ENCODE measurements around the gene NCAN. TPM values are rescaled to one million over a fixed set of nuclear protein-coding genes. Genes with fewer than 3 reads are reported as not detected.

The NCAN gene
- total RNA-seq, 4 donors from 2014 or later: 0.21 TPM; not detected in 3

DNA sequence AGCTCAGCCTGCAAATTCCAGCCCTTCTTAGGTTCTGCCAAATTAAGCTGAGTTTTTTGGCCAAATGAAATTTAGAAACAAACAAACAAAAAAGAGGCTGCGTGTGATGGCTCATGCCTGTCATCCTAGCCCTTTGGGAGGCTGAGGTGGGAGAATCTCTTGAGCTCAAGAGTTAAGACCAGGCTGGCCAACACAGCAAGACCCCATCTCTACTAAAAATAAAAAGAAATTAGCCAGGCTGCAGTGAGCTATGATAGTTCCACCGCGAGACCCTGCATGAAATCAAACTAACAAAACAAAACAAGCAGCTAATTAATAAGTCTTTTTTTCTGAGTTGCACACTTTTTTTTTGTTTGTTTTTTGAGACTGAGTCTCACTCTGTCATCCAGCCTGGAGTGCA lies 17.9 kb downstream of the NCAN start:
- H3K4me1 ChIP-seq: peaks cover 0 to 4% of the 10 kb centered on the region in 2 donors
- H3K36me3 ChIP-seq: no peaks in the 10 kb centered on the region
- H3K27ac ChIP-seq: no peak overlapping the region
- TF ChIP-seq, protein P1, sequence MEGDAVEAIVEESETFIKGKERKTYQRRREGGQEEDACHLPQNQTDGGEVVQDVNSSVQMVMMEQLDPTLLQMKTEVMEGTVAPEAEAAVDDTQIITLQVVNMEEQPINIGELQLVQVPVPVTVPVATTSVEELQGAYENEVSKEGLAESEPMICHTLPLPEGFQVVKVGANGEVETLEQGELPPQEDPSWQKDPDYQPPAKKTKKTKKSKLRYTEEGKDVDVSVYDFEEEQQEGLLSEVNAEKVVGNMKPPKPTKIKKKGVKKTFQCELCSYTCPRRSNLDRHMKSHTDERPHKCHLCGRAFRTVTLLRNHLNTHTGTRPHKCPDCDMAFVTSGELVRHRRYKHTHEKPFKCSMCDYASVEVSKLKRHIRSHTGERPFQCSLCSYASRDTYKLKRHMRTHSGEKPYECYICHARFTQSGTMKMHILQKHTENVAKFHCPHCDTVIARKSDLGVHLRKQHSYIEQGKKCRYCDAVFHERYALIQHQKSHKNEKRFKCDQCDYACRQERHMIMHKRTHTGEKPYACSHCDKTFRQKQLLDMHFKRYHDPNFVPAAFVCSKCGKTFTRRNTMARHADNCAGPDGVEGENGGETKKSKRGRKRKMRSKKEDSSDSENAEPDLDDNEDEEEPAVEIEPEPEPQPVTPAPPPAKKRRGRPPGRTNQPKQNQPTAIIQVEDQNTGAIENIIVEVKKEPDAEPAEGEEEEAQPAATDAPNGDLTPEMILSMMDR (IDR thresholded peaks at IDR 0.05): no peak
- TF ChIP-seq POLR2A (IDR thresholded peaks at IDR 0.05): no peak
- H3K27me3 ChIP-seq: peaks cover 0 to 5% of the 10 kb centered on the region in 2 donors
- DNase-seq: no peak
- H3K9me3 ChIP-seq: peaks cover 0 to 4% of the 10 kb centered on the region in 2 donors
- H3K4me3 ChIP-seq: no peak overlapping the region
- intact Hi-C loops (cut with DNase I; ENCODE audit: low total_unique reads): no loop called here

DNA sequence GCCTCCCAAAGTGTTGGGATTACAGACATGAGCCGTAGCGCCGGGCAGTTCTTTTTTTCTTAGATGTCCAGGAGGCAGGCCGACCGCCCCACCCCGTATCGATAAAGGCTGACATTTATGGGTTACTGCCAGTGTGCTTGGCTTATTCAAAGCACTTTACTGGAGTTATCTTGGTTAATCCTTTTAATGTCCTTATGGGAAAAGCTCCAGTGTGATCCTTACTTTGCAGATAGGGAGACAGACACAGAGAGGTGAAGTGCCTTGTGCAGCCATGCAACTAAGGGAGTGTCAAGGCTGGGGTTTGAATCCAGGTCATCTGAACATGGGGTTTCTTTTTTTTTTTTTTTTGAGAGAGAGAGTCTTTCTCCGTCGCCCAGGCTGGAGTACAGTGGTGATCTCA lies 19.2 kb downstream of the NCAN start:
- no peak overlapping the region for H3K27ac ChIP-seq
- H3K4me1 ChIP-seq: no peaks in the 10 kb centered on the region
- H3K36me3 ChIP-seq: no peaks in the 10 kb centered on the region
- H3K9me3 ChIP-seq: peaks cover 0 to 12% of the 10 kb centered on the region in 2 donors
- intact Hi-C loops (cut with DNase I; ENCODE audit: low total_unique reads): no loop called here
- TF ChIP-seq, protein P1 (IDR thresholded peaks at IDR 0.05): no peak
- no peak for TF ChIP-seq POLR2A (IDR thresholded peaks at IDR 0.05)
- H3K4me3 ChIP-seq: no peak overlapping the region
- peaks cover 0 to 5% of the 10 kb centered on the region in 2 donors for H3K27me3 ChIP-seq
- DNase-seq: no peak

DNA sequence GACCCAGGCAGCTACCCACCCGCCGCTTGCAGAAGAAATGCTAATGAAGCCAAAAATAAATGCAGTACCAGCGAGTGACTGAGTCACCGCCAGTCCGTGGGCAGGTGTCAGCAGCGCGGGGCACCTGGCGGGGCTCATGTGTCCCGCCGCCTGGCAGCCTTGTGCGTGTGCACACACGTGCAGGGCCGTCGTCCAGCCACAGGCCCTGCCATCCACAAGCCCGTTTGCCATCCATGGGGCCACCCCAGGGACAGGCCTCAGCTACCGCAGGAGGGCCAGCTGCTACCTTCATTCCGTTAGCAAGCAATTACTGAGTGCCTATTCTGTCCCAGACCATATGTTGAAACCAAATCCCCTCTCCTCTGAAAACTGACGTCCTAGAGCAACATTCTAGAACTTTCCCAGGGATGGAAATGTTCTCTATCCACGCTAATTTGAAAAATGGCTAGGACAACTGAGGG lies 20.5 kb downstream of the NCAN start:
- Histone ChIP-seq H3K4me3 (no peak overlapping the region), H3K4me1 (no peaks in the 10 kb centered on the region), H3K27me3 (no peaks in the 10 kb centered on the region), H3K36me3 (no peaks in the 10 kb centered on the region), H3K9me3 (peaks cover 0 to 12% of the 10 kb centered on the region in 2 donors), H3K27ac (no peak overlapping the region)
- intact Hi-C loops (cut with DNase I; ENCODE audit: low total_unique reads): no loop called here
- TF ChIP-seq, protein P1 (IDR thresholded peaks at IDR 0.05): no peak
- no peak for TF ChIP-seq POLR2A (IDR thresholded peaks at IDR 0.05)
- DNase-seq: no peak

DNA sequence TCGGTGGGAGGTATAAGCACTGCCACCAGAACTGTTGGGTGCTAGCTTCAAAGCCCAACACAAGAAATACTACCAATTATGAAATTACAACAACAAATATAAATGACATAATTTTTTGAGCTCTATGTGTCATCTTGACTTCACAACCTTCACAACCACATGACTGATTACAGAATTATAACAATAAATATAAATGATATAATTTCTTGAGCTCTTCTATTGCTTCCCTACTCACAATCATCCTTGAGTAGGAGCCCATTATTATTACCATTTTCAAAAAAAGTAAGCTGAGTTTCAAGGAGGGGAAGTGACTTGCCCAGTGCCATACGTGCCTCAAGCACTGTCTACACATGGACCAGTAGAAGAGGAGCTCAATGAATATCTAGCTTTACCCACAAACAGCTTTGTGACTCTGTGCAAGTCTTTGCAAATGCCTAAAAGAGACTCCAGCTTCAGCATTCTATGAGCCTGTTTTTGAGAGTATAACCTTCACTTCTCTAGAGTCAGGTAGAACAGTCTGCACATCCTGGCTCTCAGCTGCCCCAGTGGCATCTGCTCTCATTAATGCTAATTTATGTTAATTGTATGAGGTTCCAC lies 22.6 kb downstream of the NCAN start:
- H3K27ac ChIP-seq: no peak overlapping the region
- TF ChIP-seq POLR2A (IDR thresholded peaks at IDR 0.05): no peak
- TF ChIP-seq, protein P1 (IDR thresholded peaks at IDR 0.05): no peak
- intact Hi-C loops (cut with DNase I; ENCODE audit: low total_unique reads): no loop called here
- no peaks in the 10 kb centered on the region for H3K36me3 ChIP-seq
- no peak overlapping the region for H3K4me3 ChIP-seq
- peaks cover 0 to 12% of the 10 kb centered on the region in 2 donors for H3K9me3 ChIP-seq
- DNase-seq: no peak
- H3K4me1 ChIP-seq: no peaks in the 10 kb centered on the region
- no peaks in the 10 kb centered on the region for H3K27me3 ChIP-seq

DNA sequence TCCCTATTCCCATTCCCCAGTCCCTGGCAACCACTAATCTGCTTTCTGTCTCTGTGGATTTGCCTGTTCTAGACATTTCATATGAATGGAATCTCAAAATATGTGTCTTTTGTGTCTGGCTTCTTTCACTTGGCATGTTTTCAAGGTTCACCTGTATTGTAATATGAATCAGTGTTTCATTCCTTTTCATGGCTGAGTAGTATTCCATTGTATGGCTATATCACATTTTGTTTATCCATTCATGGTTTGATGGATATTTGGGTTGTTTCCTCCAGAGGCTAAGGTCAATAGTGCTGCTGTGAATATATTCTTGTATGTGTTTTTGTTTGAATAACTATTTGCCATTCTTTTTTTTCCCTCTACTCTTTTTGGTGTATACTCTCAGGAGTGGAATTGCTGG lies 24.4 kb downstream of the NCAN start:
- H3K4me3 ChIP-seq: no peak overlapping the region
- intact Hi-C loops (cut with DNase I; ENCODE audit: low total_unique reads): no loop called here
- H3K27ac ChIP-seq: no peak overlapping the region
- H3K27me3 ChIP-seq: no peaks in the 10 kb centered on the region
- H3K4me1 ChIP-seq: no peaks in the 10 kb centered on the region
- DNase-seq: no peak
- no peaks in the 10 kb centered on the region for H3K36me3 ChIP-seq
- TF ChIP-seq, protein P1 (IDR thresholded peaks at IDR 0.05): no peak
- TF ChIP-seq POLR2A (IDR thresholded peaks at IDR 0.05): no peak
- H3K9me3 ChIP-seq: peaks cover 0 to 12% of the 10 kb centered on the region in 2 donors
